ENCODE data around the gene ZNF524.

ZNF524 gene

GRCh38 chr19:55635856-55636440, 35.9 kb downstream of the ZNF524 start:
- Histone ChIP-seq H3K9ac (ENCODE audit: low read depth, low read length) (peak overlapping the region; percentile 89), H3K4me3 (ENCODE audit: low read depth in 1 of 2, low read length in 2 of 2) (peak overlapping the region; percentile 87 to 94), H3K27me3 (ENCODE audit: insufficient read depth, low read length, poor library complexity) (no peaks in the 10 kb centered on the region), H3K36me3 (ENCODE audit: insufficient read depth, low read length) (peaks cover 3% of the 10 kb centered on the region), H3K27ac (ENCODE audit: low read length) (peak overlapping the region; percentile 91), H4K20me1 (ENCODE audit: insufficient read depth, low read length) (peaks cover 15% of the 10 kb centered on the region), H3K9me3 (ENCODE audit: insufficient read depth, low read length, severe bottlenecking) (no peaks in the 10 kb centered on the region), H3K79me2 (ENCODE audit: insufficient read depth, low read length) (peaks cover 55% of the 10 kb centered on the region), H2AFZ (ENCODE audit: low read depth, low read length) (no peak overlapping the region), H3K4me1 (ENCODE audit: insufficient read depth, low read length) (peaks cover 65% of the 10 kb centered on the region), H3K4me2 (ENCODE audit: insufficient read depth, low read length) (peak overlapping the region; percentile 94)
- ATAC-seq (ENCODE audit: insufficient read depth, low read depth) (no peak), DNase-seq (no peak)
- TF ChIP-seq, protein P1, sequence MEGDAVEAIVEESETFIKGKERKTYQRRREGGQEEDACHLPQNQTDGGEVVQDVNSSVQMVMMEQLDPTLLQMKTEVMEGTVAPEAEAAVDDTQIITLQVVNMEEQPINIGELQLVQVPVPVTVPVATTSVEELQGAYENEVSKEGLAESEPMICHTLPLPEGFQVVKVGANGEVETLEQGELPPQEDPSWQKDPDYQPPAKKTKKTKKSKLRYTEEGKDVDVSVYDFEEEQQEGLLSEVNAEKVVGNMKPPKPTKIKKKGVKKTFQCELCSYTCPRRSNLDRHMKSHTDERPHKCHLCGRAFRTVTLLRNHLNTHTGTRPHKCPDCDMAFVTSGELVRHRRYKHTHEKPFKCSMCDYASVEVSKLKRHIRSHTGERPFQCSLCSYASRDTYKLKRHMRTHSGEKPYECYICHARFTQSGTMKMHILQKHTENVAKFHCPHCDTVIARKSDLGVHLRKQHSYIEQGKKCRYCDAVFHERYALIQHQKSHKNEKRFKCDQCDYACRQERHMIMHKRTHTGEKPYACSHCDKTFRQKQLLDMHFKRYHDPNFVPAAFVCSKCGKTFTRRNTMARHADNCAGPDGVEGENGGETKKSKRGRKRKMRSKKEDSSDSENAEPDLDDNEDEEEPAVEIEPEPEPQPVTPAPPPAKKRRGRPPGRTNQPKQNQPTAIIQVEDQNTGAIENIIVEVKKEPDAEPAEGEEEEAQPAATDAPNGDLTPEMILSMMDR (IDR thresholded peaks at IDR 0.05; ENCODE audit: borderline replicate concordance, extremely low read depth, low read length, poor library complexity, severe bottlenecking): no peak
- no peak for TF ChIP-seq EZH2 (IDR thresholded peaks at IDR 0.05; ENCODE audit: borderline replicate concordance, low read depth, low read length, severe bottlenecking)

GRCh38 chr19:55636723-55637122, 36.6 kb downstream of the ZNF524 start:
- peaks cover 19% of the 10 kb centered on the region for H4K20me1 ChIP-seq (ENCODE audit: insufficient read depth, low read length)
- H3K27me3 ChIP-seq (ENCODE audit: insufficient read depth, low read length, poor library complexity): no peaks in the 10 kb centered on the region
- H3K4me2 ChIP-seq (ENCODE audit: insufficient read depth, low read length): peak overlapping the region; percentile 94
- ATAC-seq (ENCODE audit: insufficient read depth, low read depth) (no peak), DNase-seq (no peak)
- peaks cover 3% of the 10 kb centered on the region for H3K36me3 ChIP-seq (ENCODE audit: insufficient read depth, low read length)
- peak overlapping the region; percentile 89; the same call in 1 of the 2 replicates for H3K9ac ChIP-seq (ENCODE audit: low read depth, low read length)
- peak overlapping the region in 1 of 2 experiments; percentile 87; a peak in 2 of 4 replicates for H3K4me3 ChIP-seq (ENCODE audit: low read depth in 1 of 2, low read length in 2 of 2)
- H3K4me1 ChIP-seq (ENCODE audit: insufficient read depth, low read length): peaks cover 65% of the 10 kb centered on the region
- H3K9me3 ChIP-seq (ENCODE audit: insufficient read depth, low read length, severe bottlenecking): no peaks in the 10 kb centered on the region
- H2AFZ ChIP-seq (ENCODE audit: low read depth, low read length): no peak overlapping the region
- no peak for TF ChIP-seq EZH2 (IDR thresholded peaks at IDR 0.05; ENCODE audit: borderline replicate concordance, low read depth, low read length, severe bottlenecking)
- TF ChIP-seq, protein P1 (IDR thresholded peaks at IDR 0.05; ENCODE audit: borderline replicate concordance, extremely low read depth, low read length, poor library complexity, severe bottlenecking): no peak
- H3K79me2 ChIP-seq (ENCODE audit: insufficient read depth, low read length): peaks cover 63% of the 10 kb centered on the region
- no peak overlapping the region for H3K27ac ChIP-seq (ENCODE audit: low read length)

DNA sequence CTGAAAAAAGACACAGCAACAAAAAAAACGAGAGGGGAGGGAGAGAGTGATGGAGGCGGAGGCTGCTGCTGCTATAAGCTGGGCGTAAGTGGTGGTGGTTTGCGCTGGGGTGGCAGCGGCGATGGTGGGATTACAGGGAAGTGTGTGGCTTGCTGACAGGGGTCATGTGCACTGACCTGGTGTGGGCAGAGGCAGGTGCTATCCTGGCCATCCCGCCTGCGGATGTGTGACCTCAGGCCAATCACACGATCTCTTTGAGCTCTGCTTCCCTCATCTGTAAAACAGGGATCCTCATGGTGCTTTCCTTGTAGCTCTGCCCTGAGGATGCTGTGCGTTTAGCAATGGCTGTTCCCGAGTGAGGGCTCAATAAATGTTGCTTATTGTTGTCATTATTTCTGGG, 37.4 kb downstream of the ZNF524 start:
- TF ChIP-seq, protein P1 (IDR thresholded peaks at IDR 0.05; ENCODE audit: borderline replicate concordance, extremely low read depth, low read length, poor library complexity, severe bottlenecking): no peak
- TF ChIP-seq EZH2 (IDR thresholded peaks at IDR 0.05; ENCODE audit: borderline replicate concordance, low read depth, low read length, severe bottlenecking): no peak
- Histone ChIP-seq H4K20me1 (ENCODE audit: insufficient read depth, low read length) (peaks cover 19% of the 10 kb centered on the region), H3K9ac (ENCODE audit: low read depth, low read length) (no peak overlapping the region), H2AFZ (ENCODE audit: low read depth, low read length) (no peak overlapping the region), H3K79me2 (ENCODE audit: insufficient read depth, low read length) (peaks cover 71% of the 10 kb centered on the region), H3K27ac (ENCODE audit: low read length) (no peak overlapping the region), H3K4me3 (ENCODE audit: low read depth in 1 of 2, low read length in 2 of 2) (no peak overlapping the region), H3K27me3 (ENCODE audit: insufficient read depth, low read length, poor library complexity) (no peaks in the 10 kb centered on the region), H3K4me1 (ENCODE audit: insufficient read depth, low read length) (peaks cover 67% of the 10 kb centered on the region), H3K36me3 (ENCODE audit: insufficient read depth, low read length) (peaks cover 3% of the 10 kb centered on the region), H3K4me2 (ENCODE audit: insufficient read depth, low read length) (peak overlapping the region; percentile 13), H3K9me3 (ENCODE audit: insufficient read depth, low read length, severe bottlenecking) (no peaks in the 10 kb centered on the region)
- DNase-seq (no peak), ATAC-seq (ENCODE audit: insufficient read depth, low read depth) (no peak)

Data from DND-41 (cell line).